ENCODE data around the gene DAPK2.

The DAPK2 gene

DNA sequence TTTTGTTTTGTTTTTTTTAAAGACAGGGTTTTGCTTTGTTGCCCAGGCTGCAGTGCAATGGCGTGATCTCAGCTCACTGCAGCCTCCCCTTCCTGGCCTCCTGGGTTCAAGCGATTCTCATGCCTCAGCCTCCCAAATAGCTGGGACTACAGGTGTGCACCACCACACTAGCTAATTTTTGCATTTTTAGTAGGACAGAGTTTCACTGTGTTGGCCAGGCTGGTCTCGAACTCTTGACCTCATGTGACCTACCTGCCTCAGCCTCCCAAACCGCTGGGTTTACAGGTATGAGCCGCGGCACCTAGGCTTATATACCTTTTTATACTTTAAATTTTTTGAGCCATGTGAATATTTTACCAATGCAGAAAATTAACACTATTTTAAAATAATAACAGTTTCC is 155.7 kb downstream of the DAPK2 start:
- no peak for DNase-seq

DNA sequence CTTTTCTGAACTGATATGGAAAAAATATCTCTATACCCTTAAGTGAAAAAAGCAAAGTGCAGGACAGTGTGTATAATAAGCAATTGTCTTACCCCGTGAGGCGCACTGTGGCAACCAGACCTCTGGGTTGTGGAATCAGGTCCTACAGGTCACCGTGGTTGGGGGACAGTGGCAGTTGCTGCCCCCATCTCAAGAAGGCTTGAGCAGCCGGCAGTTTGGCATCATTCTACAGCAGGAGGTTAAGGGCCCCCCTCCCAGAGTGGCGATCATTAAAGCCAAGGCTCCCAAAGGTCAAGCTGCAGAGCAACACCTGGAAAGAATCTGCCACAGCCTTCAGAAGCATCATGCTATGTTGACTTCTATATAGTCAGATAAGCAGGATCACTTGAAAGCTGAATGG is 156.5 kb downstream of the DAPK2 start:
- DNase-seq = no peak

DNA sequence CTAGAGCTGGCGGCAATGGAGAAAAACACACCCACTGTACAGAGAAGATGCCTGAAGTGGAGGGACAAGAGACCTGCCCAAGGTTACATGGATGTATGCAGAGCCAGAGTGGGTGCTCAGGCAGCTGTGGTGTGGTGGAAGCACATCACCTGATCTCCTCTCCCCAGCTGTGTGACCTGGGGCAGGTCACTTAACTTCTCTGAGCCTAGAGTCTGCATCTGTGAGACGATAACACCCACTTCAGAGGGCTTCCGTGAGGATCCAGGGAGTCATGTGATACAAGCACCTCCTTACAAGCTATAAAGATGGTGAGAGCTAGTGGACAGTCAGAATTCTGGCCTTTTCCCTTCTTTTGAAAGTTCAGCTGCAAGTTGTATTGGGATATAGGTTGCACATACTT is 157.5 kb downstream of the DAPK2 start:
- DNase-seq = no peak

DNA sequence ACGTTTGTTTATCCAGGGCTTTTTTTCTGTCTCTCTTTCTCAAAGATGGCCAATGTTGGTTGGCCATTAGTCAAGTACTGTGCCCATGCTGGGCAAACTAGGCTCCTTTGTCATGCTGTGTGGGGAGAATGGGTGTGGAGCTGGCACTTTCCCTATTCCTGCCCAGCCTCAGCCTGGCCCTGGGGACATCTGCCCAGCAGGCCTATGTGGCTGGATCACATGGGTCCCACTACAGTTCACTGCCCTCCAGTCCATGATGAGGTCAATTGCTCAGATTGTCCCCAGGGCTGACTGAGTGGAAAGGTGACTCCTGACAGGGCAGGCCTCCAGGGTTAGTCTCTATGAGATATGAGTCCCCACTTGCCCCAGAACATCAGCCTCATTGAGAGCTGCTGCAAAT is 158.1 kb downstream of the DAPK2 start:
- DNase-seq = no peak

DNA sequence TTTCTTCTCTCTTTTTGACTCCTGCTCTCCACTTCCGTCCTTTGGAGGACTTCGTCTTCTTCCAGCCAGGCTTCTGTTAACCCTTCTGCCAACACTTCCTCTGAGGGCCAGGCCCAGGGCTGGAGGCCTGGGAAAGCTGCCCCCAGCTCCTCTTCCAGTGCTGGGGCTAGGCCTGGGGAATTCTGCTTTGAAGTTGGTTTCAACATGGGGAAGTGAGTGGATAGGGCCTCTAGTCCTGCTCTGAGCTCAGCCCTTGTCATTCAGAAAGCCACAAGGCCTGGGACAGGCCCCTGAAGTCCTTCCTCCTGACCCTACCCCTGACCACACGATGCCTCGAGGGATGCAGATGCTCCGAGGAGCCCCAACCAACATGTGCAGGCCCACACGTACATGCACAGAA is 158.7 kb downstream of the DAPK2 start:
- no peak for DNase-seq

DNA sequence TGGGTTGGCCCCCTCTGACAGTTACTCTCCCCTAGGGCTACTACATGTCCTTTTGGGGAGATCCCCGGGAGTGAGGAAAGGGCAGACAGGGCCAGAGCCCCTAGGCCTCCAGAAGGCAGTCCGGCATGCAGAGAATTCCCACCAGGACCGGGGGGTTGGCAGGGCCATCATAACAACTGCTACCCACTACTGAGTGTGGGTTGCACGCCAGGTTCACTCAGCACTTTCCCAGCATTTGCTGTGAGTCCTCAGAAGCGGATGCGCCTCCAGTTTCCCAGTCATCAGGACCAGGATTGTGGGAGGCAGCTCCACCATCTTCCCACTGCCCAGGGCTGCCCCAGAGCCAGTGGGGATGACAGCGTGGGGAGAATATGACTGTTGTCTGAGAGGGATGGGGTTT is 161.3 kb downstream of the DAPK2 start:
- no peak for DNase-seq

DNA sequence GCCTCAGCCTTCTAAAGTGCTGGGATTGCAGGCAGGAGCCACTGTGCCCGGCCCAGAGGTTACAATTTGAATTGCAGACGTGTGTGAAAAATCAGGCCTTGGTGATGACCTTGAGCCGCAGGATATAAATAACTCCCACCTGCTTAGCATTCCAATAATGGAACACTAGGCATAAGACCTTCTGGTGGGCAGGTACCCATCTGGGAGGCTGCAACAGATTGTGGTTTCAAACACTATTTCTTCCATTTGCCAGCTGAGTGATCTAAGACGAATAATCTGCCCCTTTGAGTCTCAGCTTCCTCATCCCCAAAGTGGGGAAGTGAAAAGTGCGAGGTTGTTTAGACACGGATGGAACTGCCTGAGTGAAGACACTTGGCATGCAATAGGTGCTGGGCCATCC is 164.9 kb downstream of the DAPK2 start:
- no peak for DNase-seq

DNA sequence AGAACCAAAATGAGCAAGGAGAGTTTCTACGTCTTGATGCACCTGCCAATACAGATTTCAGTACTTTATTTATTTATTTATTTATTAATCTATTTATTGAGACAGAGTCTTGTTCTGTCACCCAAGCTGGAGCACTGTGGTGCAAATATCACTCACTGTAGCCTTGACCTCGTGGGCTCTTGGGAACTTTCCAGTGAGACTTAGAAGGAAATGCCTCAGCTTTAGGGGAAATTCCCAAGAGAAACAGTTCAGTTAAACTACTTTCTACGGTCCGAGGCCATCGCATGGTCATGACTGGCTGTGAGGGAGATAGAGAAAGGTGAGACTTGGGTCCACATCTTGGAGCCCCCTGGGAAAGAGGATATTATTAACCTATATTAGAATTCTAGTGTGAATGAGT is 165.5 kb downstream of the DAPK2 start:
- no peak for DNase-seq

DNA sequence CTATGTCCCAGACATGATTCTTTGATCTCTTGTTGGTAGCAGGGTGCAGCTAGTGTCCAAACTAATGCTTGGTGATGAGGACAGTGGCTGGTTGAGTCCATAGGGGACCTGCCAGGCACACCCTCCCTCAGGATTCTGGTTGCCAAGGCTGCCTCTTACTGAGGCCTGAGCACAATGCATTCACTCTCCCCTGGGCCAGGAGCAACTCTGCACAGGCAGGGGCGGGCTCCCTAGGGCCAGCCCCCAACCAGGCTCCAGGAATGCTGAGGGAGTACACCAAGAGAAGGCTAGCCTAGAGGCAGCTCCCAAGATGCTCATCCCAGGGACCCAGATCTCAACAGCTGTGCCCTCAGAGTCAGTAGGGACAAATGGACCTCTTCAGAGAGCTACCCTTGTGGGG is 166.3 kb downstream of the DAPK2 start:
- DNase-seq = no peak

DNA sequence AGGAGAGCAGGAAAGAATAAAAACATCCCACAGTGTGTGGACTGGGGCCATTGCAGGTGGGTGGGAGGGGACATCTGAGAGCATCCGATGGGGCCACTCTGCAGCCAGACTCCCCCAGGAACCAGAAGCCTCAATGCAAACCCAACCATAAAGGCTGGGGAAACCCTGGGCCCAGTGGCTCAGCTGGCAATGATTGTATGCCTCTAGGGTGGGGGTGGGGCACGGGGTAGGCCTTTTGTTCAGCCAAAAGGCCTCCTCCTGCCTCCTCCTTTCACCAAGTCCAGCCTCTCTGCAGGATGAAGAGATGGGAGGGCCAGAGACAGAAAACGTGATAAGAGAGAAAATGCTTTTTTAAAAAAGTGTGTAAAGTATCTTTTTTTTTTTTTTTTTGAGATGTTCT is 167.1 kb downstream of the DAPK2 start:
- no peak for DNase-seq

DNA sequence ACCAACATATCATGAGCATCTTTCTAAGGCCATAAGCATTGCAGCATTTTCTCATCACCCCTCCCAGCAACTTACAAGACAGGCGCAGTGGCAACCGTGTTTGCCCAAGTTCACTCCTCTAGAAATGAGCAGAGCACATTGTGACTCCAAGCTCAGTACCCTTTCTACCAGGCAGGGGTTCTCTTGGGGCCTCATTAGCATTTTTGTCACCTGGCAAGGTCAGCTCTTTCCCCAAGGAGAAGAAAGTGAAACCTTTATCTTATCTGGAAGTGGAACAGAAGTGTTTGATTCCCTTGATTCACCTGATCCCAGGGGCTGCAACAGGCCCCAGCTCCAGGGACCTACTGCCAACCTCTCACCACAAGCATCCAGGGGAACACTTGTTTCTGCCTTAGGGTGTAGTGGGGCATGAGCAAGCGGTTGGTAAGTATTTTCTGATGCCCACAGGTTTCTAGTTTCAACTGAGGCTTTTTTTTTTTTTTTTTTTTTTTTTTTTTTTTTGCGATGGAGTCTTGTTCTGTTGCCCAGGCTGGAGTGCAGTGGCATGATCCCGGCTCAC is 168.5 kb downstream of the DAPK2 start:
- no peak for DNase-seq

DNA sequence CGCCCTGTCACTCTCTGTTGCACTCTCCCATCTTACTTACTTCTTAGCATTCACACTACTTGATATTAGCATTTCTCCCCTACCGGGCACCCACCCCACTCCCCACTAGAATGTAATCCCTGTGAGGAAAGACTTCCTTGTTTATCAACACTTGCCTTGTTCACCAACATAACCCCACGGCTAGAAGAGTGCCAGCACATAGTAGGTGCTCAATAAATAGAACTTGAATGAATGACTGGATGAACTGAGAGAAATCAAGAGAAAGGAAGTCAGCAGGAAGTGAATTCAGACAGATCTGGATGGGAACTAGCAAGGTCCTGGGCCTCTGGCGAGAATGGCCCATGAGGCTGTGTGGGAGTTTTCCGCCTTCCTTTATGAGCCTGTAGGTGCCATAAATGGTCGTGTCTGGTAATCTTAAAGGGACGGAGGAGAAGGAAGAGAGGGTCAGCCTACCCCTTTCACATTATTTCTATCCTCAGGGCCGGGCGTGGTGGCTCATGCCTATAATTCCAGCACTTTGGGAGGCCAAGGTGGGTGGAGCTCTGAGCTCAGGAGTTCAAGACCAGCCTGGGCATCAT is 170.1 kb downstream of the DAPK2 start:
- DNase-seq = no peak

DNA sequence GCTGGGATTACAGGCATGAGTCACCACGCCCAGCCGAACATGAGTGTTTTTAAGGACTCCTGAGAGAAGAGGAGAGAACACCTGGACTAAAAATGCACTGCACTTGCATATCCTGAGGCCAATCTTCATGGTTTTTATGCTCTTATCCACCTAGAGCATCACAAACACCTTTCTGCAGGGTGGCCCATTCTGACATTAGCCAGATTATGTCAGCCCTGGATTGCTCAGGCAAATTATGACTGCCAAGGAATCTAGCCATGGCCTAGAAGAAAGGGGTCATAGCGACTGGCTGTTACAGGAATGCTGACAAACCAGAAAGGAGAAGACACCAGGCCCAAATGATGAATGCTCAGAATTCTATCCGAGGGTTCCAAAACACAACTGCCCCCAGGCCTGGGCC is 171.7 kb downstream of the DAPK2 start:
- no peak for DNase-seq

DNA sequence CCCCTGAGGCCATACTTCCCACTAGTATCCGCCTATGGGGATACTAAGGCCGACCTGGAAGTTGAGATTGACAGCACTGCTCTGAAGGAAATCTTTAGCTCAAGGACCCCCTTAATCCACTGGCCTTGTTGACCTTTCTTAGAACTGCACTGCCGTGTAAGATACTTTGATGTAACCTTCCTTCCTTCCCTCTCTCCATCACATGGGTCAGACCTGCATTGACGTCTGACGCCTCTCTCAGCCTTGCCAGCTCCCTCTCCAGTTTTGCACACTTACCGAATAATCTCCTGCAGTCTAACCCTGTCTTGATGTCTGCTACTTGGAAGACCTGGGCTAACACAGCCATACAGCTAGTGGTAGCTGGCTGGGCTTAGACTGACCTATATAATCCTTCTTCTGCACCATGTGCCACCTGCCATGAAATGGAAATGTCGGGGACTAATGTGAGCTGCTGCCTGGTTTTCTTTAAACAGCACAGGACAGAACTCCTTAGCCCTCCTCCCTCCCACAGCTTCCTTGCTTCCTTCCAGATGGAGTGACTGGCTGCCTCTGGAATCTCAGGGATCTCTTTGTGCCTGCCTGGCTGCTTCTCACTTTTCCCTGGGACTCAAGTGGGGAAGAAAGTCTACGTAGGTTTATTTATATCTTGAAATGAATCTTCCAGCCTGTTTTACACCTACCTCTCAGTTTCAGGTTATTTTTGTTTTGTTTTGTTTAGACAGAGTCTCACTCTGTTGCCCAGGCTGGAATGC is 173.3 kb downstream of the DAPK2 start:
- no peak for DNase-seq

DNA sequence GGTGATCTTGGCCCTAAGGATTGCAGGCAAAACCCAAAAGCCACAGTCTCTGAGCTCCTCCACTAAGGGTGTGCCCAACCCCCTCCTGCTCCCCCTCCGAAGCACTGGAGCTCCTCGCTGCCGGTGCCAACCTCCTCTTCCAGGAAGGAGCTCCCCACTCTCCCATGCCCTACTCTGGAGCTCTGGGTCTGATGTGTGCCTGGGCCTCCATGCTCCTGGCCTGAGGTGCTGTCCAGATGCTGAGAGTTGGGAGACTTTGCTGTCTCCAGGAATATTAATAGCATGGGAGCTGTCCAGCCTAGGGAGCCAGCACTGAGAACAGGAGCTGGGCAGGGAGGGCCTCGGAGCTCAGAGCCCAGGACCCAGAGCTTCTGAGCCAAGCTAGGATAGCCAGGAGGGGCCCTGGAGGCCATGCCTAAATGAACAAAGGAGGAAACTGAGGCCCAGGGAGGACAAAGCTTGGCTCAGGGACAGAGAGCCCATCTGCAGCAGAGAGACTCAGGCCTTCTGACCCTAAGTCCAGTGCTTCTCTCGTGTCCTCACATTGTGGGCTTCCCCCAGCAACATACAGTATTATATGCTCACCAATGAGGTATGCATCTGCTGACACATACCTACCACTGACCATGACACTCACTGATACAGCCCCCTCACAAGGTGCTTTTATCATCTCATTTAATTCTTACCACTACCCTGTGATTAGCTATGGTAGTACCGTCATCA is 175.6 kb downstream of the DAPK2 start:
- DNase-seq = no peak

DNA sequence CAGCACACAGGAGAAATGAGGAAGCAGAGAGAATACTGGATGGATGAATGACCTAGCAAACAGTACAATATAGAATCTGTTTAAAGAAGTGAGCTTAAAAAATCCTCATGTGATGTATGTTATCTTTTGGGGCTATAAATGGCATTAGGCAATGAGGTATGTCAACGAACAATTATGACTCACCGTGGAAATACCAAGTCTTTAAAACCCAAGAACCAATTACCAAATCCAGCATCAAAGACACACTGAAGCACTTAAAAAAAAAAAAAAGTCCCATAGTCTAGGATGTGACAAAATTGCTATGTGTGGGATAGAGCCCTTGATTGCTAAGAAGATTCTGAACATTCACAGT is 176.3 kb downstream of the DAPK2 start:
- DNase-seq = no peak

DNA sequence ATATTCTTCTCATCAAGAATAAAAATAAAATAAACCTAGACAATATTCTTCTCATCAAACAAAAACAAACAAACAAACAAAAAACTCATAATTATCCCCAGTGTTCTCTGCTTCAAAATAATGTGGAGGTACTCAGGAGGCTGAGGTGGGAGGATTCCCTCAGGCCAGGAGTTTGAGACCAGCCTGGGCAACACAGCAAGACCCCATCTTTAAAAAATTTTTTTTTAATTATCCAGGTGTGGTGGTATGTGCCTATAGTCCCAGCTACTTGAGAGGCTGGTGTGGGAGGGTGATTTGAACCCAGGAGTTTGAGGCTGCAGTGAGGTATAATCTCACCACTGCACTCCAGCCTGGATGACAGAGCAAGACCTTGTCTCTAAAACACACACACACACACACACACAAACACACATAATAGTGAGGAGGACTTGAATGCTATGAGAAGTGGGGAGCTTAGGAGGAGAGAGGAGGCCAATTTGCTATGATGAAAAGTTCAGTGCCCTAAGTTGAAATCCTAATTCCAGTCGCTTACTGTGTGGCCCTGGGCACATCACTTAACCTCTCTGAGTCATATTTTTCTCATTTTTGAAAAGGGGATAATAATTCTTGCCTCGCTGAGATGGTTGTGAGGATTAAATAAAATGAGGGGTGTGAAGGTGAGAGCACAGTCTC is 176.8 kb downstream of the DAPK2 start:
- no peak for DNase-seq

DNA sequence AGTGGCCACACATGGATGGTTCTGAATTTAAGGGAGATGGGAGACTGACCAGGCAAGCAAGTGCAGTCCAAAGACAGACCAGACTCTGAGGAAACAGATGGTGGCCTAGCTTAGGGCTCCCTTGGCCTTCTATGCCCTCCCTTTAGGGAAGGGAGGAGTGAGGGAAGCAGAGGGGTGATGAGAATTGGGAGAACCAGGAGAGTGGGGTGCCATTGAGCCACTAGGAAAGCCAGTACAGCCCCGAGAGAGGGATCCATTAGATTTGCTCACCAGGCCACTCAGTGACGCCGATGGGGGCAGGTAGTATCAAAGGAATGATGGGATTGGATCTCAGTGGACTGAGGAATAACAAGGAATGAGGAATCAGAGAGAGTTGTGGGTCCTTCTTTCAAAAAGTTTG is 182.1 kb downstream of the DAPK2 start:
- no peak for DNase-seq

DNA sequence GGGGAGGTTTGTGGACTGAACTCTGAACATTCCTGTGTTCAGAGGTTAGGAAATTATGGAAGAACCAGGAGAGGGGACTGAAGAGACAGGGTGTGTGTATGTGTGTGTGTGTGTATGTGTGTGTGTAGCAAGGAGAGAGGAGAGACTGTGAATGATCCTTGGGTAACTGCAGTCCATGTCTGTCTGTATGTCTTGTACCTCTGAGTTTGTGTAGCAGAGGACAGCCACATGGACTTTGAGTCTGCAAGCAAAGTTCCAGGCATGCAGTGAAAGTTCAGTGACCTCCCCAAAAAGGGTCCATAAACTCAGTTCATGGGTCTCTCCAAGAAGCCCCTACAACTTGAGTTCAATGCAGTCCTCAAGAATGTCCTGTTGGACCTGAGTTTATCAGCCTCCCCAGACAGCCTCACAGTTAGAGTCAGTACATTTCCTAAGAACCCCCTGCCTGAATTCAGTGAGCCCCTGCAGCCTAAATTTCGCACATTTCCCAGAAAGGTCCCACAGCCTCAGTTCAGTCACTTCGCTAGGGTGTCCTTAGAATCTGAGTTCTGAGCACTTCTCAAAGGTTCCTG is 184.3 kb downstream of the DAPK2 start:
- DNase-seq = no peak

DNA sequence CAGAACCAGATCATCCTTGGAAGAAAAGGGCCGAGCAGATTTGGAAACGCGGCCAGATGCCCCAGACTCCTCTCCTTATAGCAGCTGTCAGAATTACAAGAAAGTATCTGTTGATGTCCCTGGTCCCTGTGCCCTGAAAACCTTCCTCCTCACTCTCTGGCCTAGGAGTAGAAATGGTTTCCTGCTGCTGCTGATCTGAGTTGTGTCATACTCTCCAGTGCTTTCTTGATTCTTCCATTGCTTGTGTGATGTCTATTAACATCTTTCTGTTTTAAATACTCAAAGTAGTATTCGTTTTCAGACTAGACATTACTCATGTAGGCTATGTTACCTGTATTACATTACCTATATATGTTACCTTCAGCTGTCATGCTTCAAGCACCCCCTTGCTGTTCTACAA is 185.7 kb downstream of the DAPK2 start:
- no peak for DNase-seq

DNA sequence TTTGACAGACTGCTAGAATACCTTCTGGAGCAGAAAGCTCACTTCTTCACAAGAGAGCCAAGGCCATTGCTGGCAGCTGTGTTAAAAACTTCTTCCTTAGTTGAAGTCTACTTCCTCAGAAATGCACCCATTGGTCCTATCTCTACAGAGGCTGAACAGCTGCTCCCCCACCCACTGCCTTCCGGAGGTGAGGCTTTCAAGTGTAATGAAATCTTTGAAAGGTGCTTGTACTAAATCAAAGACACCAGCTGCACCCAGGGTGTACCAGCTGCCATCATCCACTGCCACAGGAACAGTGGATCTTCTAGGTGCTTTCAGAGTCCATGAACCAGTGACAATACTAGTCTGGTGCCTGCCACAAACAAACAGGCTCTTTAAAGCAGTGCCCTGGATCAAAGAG is 186.1 kb downstream of the DAPK2 start:
- peak; percentile 67 for DNase-seq

DNA sequence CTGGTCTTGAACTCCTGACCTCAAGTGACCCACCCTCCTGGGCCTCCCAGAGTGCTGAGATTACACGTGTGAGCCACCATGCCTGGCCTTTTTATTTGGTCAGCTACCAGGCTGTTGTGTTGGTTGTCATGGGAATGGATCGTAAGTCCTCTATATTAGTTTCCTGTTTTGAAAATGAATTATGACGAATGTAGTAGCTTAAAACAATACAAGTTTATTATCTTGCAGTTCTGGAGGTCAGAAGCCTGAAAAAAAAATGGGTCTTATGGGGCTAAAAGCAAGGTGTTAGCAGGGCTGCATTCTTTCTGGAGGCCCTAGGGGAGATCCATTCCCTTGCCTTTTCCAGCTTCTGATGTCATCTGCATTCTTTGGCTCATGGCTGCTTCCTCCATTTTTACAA is 187.4 kb downstream of the DAPK2 start:
- no peak for DNase-seq

DNA sequence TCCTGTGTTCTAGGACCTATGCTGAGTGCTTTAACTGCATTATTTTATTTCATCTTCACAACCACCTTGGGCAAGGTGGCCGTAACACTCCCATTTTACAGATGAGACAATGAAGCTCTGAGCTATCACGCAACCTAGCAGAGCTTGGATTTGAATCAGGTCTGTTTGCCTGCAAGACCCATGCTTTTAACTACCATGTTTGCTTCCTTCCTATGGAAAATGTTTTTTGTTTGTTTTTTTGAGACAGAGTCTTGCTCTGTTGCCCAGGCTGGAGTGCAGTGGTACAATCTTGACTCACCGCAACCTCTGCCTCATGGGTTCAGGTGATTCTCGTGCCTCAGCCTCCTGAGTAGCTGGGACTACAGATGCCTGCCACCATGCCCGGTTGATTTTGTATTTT is 187.8 kb downstream of the DAPK2 start:
- no peak for DNase-seq
